GM12874 (cell line): ENCODE data around the gene IQGAP3.

Source experiments
- CTCF ChIP-seq: IDR thresholded peaks from 2 replicates; pipeline ENCODE4 v1.5.1; 2011; ENCODE audit warnings: low read depth, mild to moderate bottlenecking, control low read depth, low read length, moderate library complexity; ENCODE audit not compliant: insufficient read depth

IQGAP3 gene

DNA sequence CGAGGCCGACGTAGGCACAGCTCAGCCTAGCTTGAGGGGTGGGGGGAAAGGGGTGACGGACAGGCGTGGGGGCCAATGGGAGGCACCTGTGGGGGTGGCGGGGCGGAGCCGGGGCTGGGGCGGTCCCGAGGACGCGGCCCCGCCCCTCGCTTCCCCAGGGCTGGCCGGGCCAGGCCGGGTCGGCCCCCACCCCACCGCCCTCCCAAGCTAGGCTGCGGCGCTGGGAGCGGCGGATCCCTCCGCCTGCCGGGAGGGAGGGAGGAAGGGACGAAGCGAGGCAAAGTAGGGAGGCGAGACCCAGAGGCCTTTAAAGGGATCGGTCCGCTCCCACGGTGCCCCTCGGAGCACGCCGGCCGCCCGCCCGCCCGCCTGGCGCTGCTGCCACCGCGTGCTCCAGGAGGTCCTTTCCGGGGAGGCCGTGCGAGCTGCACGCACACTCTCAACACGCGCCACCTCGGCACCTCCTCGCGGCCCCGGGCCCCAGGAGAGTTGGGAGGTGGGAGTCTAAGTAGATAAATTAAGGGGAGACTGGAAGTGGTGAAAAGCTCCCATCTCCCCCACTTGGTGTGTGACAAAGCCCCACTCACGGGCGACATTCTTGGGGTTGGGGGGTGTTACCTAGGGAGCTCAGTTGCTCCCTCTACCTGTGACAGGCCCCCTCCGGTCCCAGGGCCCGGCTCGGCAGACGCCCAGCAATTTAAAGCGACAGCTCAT, 71.4 kb downstream of the IQGAP3 start:
- peak; percentile 69 for TF ChIP-seq CTCF

- no peak for TF ChIP-seq CTCF
Measured at GRCh38 chr1:156500543-156500792, 71.9 kb downstream of the IQGAP3 start, which contains the start of gene MEF2D. Gene MEF2D (minus strand): TSS chr1:156500775. CDS start chr1:156483292, 17,483 bp downstream.

GRCh38 chr1:156499842-156500542, 72.4 kb downstream of the IQGAP3 start:
- no peak for TF ChIP-seq CTCF

GRCh38 chr1:156499194-156499841, 73.0 kb downstream of the IQGAP3 start:
- no peak for TF ChIP-seq CTCF

GRCh38 chr1:156498432-156499193, 73.8 kb downstream of the IQGAP3 start:
- TF ChIP-seq CTCF: no peak

- no peak for TF ChIP-seq CTCF
Measured at GRCh38 chr1:156497743-156498431, 74.5 kb downstream of the IQGAP3 start.
